HEK293 (cell line): ENCODE results near the gene DPH7.
"Not testable (repeated sequence)": the region's sequence is repeated elsewhere in the genome, so short reads cannot be mapped to it uniquely, and the experiment has no call there.

Source experiments
- CTCF ChIA-PET: fragments of 350-600 bp; formaldehyde crosslinking; extraction: SDS; loops from one replicate; lab custom pipeline; 2021; ENCODE audit warnings: antibody characterized with exemption; lab: Yijun Ruan, JAX
- POLR2A ChIA-PET: fragments of 300-600 bp; formaldehyde crosslinking; extraction: SDS; loops from one replicate; lab custom pipeline; 2020; ENCODE audit warnings: antibody characterized with exemption, inconsistent platforms; lab: Yijun Ruan, JAX
- H3K27ac ChIP-seq: fragments of 200-500 bp; sonication (Bioruptor generic); 2 replicates; pipeline ENCODE4 v1.5.1; 2014; ENCODE audit warnings: low read depth, low read length, control low read depth, inconsistent platforms; ENCODE audit errors: extremely low read depth
- H3K36me3 ChIP-seq, 2 experiments: fragments of 200-500 bp in 1 of 2; sonication (Bioruptor generic) in 1 of 2; 1 replicate in 1 of 2; 2 replicates in 1 of 2; pipeline ENCODE4 v1.5.1; 2014 to 2017; ENCODE audit warnings: inconsistent platforms in 2 of 2, low read length in 2 of 2; ENCODE audit not compliant: control insufficient read depth in 2 of 2, insufficient read depth in 1 of 2
- H3K4me1 ChIP-seq: fragments of 200-500 bp; sonication (Bioruptor generic); 2 replicates; pipeline ENCODE4 v1.5.1; 2014; ENCODE audit warnings: mild to moderate bottlenecking, low read length, inconsistent platforms; ENCODE audit not compliant: control insufficient read depth, insufficient read depth
- H3K4me3 ChIP-seq: 2 replicates; pipeline ENCODE4 v1.5.1; 2011; ENCODE audit warnings: low read depth, mild to moderate bottlenecking, control low read depth, low read length, moderate library complexity
- H3K9me3 ChIP-seq: fragments of 200-500 bp; sonication (Bioruptor generic); 2 replicates; pipeline ENCODE4 v1.5.1; 2014; ENCODE audit warnings: low read depth, low read length, inconsistent platforms; ENCODE audit not compliant: control insufficient read depth, insufficient read depth
- KLF1 ChIP-seq: fragments of 450-650 bp; formaldehyde crosslinking; IDR thresholded peaks from 2 replicates; pipeline ENCODE4 v1.5.1; 2016; ENCODE audit warnings: missing biosample characterization, missing genetic modification characterization
- SP2 ChIP-seq: fragments of 450-650 bp; formaldehyde crosslinking; IDR thresholded peaks from 2 replicates; pipeline ENCODE4 v1.5.1; 2016; ENCODE audit warnings: missing biosample characterization, missing genetic modification characterization
- SP7 ChIP-seq: fragments of 450-650 bp; formaldehyde crosslinking; IDR thresholded peaks from 2 replicates; pipeline ENCODE4 v1.5.1; 2016; ENCODE audit warnings: missing biosample characterization, missing genetic modification characterization
- ZNF121 ChIP-seq: fragments of 450-650 bp; formaldehyde crosslinking; IDR thresholded peaks from 2 replicates; pipeline ENCODE4 v1.5.1; 2016; ENCODE audit warnings: missing biosample characterization, missing genetic modification characterization
- ZNF140 ChIP-seq: fragments of 450-650 bp; formaldehyde crosslinking; IDR thresholded peaks from 2 replicates; pipeline ENCODE4 v1.5.1; 2016; ENCODE audit warnings: missing biosample characterization, missing genetic modification characterization
- ZNF202 ChIP-seq: fragments of 450-650 bp; formaldehyde crosslinking; IDR thresholded peaks from 2 replicates; pipeline ENCODE4 v1.5.1; 2016; ENCODE audit warnings: missing biosample characterization, missing genetic modification characterization, borderline replicate concordance
- ZNF561 ChIP-seq: fragments of 450-650 bp; IDR thresholded peaks from 2 replicates; pipeline ENCODE4 v1.5.1; 2018; ENCODE audit warnings: missing biosample characterization, missing genetic modification characterization, borderline replicate concordance
- ZNF658 ChIP-seq: fragments of 450-650 bp; formaldehyde crosslinking; IDR thresholded peaks from 2 replicates; pipeline ENCODE4; 2016; ENCODE audit warnings: missing biosample characterization, missing genetic modification characterization
- ZSCAN16 ChIP-seq: fragments of 450-650 bp; formaldehyde crosslinking; IDR thresholded peaks from 2 replicates; pipeline ENCODE4 v1.5.1; 2016; ENCODE audit warnings: missing biosample characterization, missing genetic modification characterization
- TF ChIP-seq, protein P1 (sequence below): fragments of 450-650 bp; formaldehyde crosslinking; IDR thresholded peaks from 2 replicates; pipeline ENCODE4 v1.5.1; 2016; ENCODE audit warnings: missing biosample characterization, missing genetic modification characterization
- TF ChIP-seq, protein P2 (sequence below): fragments of 450-650 bp; formaldehyde crosslinking; IDR thresholded peaks from 2 replicates; pipeline ENCODE4 v1.5.1; 2016; ENCODE audit warnings: missing biosample characterization, missing genetic modification characterization
- TF ChIP-seq, protein P3 (sequence below): fragments of 450-650 bp; formaldehyde crosslinking; IDR thresholded peaks from 2 replicates; pipeline ENCODE4 v1.5.1; 2016; ENCODE audit warnings: missing biosample characterization, missing genetic modification characterization
- TF ChIP-seq, protein P4 (sequence below): fragments of 450-650 bp; formaldehyde crosslinking; IDR thresholded peaks from 2 replicates; pipeline ENCODE4 v1.5.1; 2017; ENCODE audit warnings: missing biosample characterization, missing genetic modification characterization
- TF ChIP-seq, protein P5 (sequence below): fragments of 450-650 bp; formaldehyde crosslinking; IDR thresholded peaks from 2 replicates; pipeline ENCODE4; 2016; ENCODE audit warnings: missing biosample characterization, missing genetic modification characterization

DPH7 gene

DNA sequence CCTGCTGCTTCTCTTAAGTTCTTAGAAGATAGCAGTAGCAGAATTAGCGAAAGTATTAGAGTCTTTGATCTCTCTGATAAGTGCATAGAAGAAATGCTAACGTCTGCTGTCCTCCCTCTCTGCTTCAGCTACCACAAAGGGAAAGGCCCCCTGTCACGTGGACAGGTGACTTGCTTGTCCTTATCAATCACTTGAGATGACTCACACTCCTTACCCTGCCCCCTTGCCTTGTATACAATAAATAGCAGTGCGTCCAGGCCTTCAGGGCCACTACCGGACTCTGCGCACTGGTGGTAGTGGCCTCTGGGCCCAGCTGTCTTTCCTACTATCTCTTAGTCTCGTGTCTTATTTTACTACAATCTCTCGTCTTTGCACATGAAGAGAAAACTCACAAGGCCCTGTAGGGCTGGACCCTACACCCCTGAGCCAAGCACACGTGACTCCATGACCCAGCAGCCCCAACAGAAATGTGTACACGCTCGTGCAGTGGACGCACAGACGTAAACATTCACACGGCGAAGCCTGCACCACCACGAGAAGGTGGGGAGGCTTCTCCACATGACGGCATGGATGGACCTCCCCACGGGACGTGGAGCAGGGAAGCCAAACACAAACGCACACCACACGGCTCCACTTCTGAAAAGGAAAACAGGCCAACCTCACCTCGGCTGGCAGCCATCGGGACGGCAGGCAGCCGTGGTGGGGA lies 66.8 kb downstream of the DPH7 start:
- TF ChIP-seq SP7 (tag by site-specific recombination) (no peak), KLF1 (tag by site-specific recombination) (no peak), ZNF561 (no peak)
- TF ChIP-seq, protein P1, sequence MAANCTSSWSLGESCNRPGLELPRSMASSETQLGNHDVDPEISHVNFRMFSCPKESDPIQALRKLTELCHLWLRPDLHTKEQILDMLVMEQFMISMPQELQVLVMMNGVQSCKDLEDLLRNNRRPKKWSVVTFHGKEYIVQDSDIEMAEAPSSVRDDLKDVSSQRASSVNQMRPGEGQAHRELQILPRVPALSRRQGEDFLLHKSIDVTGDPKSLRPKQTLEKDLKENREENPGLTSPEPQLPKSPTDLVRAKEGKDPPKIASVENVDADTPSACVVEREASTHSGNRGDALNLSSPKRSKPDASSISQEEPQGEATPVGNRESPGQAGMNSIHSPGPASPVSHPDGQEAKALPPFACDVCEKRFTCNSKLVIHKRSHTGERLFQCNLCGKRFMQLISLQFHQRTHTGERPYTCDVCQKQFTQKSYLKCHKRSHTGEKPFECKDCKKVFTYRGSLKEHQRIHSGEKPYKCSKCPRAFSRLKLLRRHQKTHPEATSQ (tag by site-specific recombination): no peak
- TF ChIP-seq, protein P2, sequence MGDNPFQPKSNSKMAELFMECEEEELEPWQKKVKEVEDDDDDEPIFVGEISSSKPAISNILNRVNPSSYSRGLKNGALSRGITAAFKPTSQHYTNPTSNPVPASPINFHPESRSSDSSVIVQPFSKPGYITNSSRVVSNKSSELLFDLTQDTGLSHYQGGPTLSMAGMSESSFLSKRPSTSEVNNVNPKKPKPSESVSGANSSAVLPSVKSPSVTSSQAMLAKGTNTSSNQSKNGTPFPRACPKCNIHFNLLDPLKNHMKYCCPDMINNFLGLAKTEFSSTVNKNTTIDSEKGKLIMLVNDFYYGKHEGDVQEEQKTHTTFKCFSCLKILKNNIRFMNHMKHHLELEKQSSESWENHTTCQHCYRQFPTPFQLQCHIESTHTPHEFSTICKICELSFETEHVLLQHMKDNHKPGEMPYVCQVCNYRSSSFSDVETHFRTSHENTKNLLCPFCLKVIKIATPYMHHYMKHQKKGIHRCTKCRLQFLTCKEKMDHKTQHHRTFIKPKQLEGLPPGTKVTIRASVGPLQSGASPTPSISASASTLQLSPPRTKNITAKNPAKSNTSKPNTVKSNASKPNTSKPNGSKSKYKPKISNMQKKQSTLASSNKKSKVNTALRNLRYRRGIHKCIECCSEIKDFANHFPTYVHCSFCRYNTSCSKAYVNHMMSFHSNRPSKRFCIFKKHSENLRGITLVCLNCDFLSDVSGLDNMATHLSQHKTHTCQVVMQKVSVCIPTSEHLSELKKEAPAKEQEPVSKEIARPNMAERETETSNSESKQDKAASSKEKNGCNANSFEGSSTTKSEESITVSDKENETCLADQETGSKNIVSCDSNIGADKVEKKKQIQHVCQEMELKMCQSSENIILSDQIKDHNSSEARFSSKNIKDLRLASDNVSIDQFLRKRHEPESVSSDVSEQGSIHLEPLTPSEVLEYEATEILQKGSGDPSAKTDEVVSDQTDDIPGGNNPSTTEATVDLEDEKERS: no peak
- TF ChIP-seq, all 188 proteins: peak for 0
- no peaks in the 10 kb centered on the region for H3K36me3 ChIP-seq
- H3K4me3 ChIP-seq: no peak overlapping the region
- no peak overlapping the region for H3K27ac ChIP-seq
- POLR2A ChIA-PET: no interaction called here
- H3K4me1 ChIP-seq: no peaks in the 10 kb centered on the region
- H3K9me3 ChIP-seq: no peaks in the 10 kb centered on the region
- CTCF ChIA-PET: no interaction called here

DNA sequence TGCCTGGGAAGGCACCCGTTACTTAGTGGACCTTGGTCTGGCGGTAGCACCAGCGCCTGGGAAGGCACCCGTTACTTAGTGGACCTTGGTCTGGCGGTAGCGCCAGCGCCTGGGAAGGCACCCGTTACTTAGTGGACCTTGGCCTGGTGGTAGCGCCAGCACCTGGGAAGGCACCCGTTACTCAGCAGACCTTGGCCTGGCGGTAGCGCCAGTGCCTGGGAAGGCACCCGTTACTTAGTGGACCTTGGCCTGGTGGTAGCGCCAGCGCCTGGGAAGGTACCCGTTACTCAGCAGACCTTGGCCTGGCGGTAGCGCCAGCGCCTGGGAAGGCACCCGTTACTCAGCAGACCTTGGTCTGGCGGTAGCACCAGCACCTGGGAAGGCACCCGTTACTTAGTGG lies 67.6 kb downstream of the DPH7 start:
- H3K4me3 ChIP-seq, H3K9me3 ChIP-seq, H3K27ac ChIP-seq, H3K36me3 ChIP-seq, POLR2A ChIA-PET, H3K4me1 ChIP-seq: not testable (repeated sequence)
- peak; percentile 48; the same call in 1 of the 2 replicates for TF ChIP-seq ZNF202 (tag by site-specific recombination)
- CTCF ChIA-PET: interaction anchor here (0.6 kb wide), 2 partner anchors 14 to 235 kb away, joined by 3 to 7 read pairs; no protein-coding TSS in a partner anchor

DNA sequence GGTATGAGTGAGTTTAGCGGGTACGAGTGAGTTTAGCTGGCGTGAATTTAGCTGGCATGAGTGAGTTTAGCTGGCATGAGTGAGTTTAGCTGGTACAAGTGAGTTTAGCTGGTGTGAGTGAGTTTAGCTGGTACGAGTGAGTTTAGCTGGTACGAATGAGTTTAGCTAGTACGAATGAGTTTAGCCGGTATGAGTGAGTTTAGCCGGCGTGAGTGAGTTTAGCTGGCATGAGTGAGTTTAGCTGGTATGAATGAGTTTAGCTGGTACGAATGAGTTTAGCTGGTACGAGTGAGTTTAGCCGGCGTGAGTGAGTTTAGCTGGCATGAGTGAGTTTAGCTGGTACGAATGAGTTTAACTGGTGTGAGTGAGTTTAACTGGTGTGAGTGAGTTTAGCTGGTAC lies 69.5 kb downstream of the DPH7 start:
- H3K4me1 ChIP-seq: no peaks in the 10 kb centered on the region
- no peak for TF ChIP-seq KLF1 (tag by site-specific recombination)
- TF ChIP-seq ZNF140 (tag by site-specific recombination): peak; percentile 95
- no peak for TF ChIP-seq SP2 (tag by site-specific recombination)
- TF ChIP-seq, all 188 proteins: peak for 1
- ChIA-PET POLR2A (interaction anchor here (0.6 to 1.2 kb wide), 3 partner anchors 19 to 68 kb away, joined by 3 read pairs; no protein-coding TSS in a partner anchor), CTCF (interaction anchor here (0.6 to 1.7 kb wide), 8 partner anchors 13 to 215 kb away, joined by 3 to 9 read pairs (median 3); no protein-coding TSS in a partner anchor)
- Histone ChIP-seq H3K27ac (no peak overlapping the region), H3K9me3 (no peaks in the 10 kb centered on the region), H3K4me3 (no peak overlapping the region), H3K36me3 (no peaks in the 10 kb centered on the region)

DNA sequence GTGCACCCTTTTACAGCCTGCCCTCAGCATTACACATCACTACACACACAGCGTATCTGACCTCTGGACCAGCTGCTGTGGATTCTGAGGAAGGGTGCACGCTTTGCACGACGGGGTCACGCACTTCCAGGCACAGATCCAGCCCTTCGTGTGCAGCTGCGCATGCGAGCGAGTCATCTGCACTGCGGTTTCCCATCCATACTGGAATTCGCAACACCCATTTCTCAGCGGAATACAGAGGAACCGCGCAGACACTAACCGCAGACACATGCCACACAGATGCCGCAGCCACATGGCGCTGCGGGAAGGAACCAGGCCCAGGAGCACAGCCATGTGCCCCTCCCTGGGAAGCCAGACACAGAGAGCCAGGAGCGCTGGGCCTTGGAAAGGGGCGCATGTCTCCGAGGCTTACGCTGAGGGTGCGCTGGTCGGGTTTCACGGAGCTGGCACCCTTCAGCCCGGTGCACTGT lies 72.0 kb downstream of the DPH7 start:
- CTCF ChIA-PET: no interaction called here
- no peak for TF ChIP-seq ZNF658 (tag by site-specific recombination)
- TF ChIP-seq, protein P3, sequence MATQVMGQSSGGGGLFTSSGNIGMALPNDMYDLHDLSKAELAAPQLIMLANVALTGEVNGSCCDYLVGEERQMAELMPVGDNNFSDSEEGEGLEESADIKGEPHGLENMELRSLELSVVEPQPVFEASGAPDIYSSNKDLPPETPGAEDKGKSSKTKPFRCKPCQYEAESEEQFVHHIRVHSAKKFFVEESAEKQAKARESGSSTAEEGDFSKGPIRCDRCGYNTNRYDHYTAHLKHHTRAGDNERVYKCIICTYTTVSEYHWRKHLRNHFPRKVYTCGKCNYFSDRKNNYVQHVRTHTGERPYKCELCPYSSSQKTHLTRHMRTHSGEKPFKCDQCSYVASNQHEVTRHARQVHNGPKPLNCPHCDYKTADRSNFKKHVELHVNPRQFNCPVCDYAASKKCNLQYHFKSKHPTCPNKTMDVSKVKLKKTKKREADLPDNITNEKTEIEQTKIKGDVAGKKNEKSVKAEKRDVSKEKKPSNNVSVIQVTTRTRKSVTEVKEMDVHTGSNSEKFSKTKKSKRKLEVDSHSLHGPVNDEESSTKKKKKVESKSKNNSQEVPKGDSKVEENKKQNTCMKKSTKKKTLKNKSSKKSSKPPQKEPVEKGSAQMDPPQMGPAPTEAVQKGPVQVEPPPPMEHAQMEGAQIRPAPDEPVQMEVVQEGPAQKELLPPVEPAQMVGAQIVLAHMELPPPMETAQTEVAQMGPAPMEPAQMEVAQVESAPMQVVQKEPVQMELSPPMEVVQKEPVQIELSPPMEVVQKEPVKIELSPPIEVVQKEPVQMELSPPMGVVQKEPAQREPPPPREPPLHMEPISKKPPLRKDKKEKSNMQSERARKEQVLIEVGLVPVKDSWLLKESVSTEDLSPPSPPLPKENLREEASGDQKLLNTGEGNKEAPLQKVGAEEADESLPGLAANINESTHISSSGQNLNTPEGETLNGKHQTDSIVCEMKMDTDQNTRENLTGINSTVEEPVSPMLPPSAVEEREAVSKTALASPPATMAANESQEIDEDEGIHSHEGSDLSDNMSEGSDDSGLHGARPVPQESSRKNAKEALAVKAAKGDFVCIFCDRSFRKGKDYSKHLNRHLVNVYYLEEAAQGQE: no peak
- TF ChIP-seq, protein P4, sequence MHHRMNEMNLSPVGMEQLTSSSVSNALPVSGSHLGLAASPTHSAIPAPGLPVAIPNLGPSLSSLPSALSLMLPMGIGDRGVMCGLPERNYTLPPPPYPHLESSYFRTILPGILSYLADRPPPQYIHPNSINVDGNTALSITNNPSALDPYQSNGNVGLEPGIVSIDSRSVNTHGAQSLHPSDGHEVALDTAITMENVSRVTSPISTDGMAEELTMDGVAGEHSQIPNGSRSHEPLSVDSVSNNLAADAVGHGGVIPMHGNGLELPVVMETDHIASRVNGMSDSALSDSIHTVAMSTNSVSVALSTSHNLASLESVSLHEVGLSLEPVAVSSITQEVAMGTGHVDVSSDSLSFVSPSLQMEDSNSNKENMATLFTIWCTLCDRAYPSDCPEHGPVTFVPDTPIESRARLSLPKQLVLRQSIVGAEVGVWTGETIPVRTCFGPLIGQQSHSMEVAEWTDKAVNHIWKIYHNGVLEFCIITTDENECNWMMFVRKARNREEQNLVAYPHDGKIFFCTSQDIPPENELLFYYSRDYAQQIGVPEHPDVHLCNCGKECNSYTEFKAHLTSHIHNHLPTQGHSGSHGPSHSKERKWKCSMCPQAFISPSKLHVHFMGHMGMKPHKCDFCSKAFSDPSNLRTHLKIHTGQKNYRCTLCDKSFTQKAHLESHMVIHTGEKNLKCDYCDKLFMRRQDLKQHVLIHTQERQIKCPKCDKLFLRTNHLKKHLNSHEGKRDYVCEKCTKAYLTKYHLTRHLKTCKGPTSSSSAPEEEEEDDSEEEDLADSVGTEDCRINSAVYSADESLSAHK (tag by site-specific recombination): no peak
- TF ChIP-seq ZNF121 (tag by site-specific recombination): no peak
- TF ChIP-seq, protein P5, sequence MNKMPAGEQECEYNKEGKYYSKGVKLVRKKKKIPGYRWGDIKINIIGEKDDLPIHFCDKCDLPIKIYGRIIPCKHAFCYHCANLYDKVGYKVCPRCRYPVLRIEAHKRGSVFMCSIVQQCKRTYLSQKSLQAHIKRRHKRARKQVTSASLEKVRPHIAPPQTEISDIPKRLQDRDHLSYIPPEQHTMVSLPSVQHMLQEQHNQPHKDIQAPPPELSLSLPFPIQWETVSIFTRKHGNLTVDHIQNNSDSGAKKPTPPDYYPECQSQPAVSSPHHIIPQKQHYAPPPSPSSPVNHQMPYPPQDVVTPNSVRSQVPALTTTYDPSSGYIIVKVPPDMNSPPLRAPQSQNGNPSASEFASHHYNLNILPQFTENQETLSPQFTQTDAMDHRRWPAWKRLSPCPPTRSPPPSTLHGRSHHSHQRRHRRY (tag by site-specific recombination): no peak
- TF ChIP-seq ZSCAN16: no peak
- no peak for TF ChIP-seq SP7 (tag by site-specific recombination)

More for the DNA sequence above, 72.0 kb downstream of the DPH7 start:
- Histone ChIP-seq H3K36me3 (no peaks in the 10 kb centered on the region), H3K4me3 (no peak overlapping the region), H3K27ac (no peak overlapping the region), H3K9me3 (no peaks in the 10 kb centered on the region), H3K4me1 (no peaks in the 10 kb centered on the region)
- POLR2A ChIA-PET: interaction anchor here (1.3 to 1.5 kb wide), 2 partner anchors 28 to 84 kb away, joined by 4 read pairs; partner anchors contain the start of genes EXD3 and NOXA1
